HUDEP-2 (cell line): ENCODE results near the gene RBMS1.
"Not testable (repeated sequence)": the region's sequence is repeated elsewhere in the genome, so short reads cannot be mapped to it uniquely, and the experiment has no call there.

Experiments
- DNase-seq, 76 experiments: peaks; one replicate each; lab custom pipeline; 2025; ENCODE audit not compliant: unreplicated experiment in 76 of 76; lab: John Stamatoyannopoulos, UW

RBMS1 gene

GRCh38 chr2:160440888-160441287 is 52.7 kb downstream of the RBMS1 start:
- no peak for DNase-seq

- not testable (repeated sequence) for DNase-seq
Measured at GRCh38 chr2:160439038-160439437, 54.6 kb downstream of the RBMS1 start.

GRCh38 chr2:160437273-160437672 is 56.3 kb downstream of the RBMS1 start:
- no peak for DNase-seq

GRCh38 chr2:160434254-160434948 is 59.2 kb downstream of the RBMS1 start:
- DNase-seq = no peak

GRCh38 chr2:160433466-160434140 is 60.0 kb downstream of the RBMS1 start:
- DNase-seq = no peak

GRCh38 chr2:160432633-160433032 is 61.0 kb downstream of the RBMS1 start:
- DNase-seq = no peak

GRCh38 chr2:160431441-160431840 is 62.2 kb downstream of the RBMS1 start:
- no peak for DNase-seq

- DNase-seq = no peak
Measured at GRCh38 chr2:160430001-160430344, 63.6 kb downstream of the RBMS1 start.

- DNase-seq = peak in 18 of 76 experiments; percentile 2 to 35 (median 14)
Measured at GRCh38 chr2:160429248-160430000, 64.2 kb downstream of the RBMS1 start.

GRCh38 chr2:160428405-160428763 is 65.2 kb downstream of the RBMS1 start:
- no peak for DNase-seq

GRCh38 chr2:160427629-160428404 is 65.8 kb downstream of the RBMS1 start:
- DNase-seq = no peak

GRCh38 chr2:160426604-160427003 is 67.0 kb downstream of the RBMS1 start:
- no peak for DNase-seq

- no peak for DNase-seq
Measured at GRCh38 chr2:160425434-160426151, 68.0 kb downstream of the RBMS1 start.

GRCh38 chr2:160423126-160423525 is 70.5 kb downstream of the RBMS1 start:
- DNase-seq = no peak

GRCh38 chr2:160421646-160422501 is 71.7 kb downstream of the RBMS1 start:
- not testable (repeated sequence) for DNase-seq

GRCh38 chr2:160420711-160421110 is 72.9 kb downstream of the RBMS1 start:
- no peak for DNase-seq

GRCh38 chr2:160419776-160420505 is 73.7 kb downstream of the RBMS1 start:
- DNase-seq = no peak

- DNase-seq = no peak
Measured at GRCh38 chr2:160418853-160419252, 74.8 kb downstream of the RBMS1 start.

- DNase-seq = no peak
Measured at GRCh38 chr2:160418398-160418765, 75.2 kb downstream of the RBMS1 start.
